ENCODE results near the gene STYK1. TPM values are rescaled to one million over a fixed set of nuclear protein-coding genes. Genes with fewer than 3 reads are reported as not detected.

The STYK1 gene
- total and polyA plus RNA-seq, 10 of the 15 experiments (the other 5 are each of a cell fraction or from before 2014, with no cell fraction given) = 0.62 to 1.2 (median 0.82) TPM; not detected in 1

GRCh38 chr12:10709808-10710207 lies 36.0 kb upstream of the STYK1 start (continued):
- TF ChIP-seq TBL1XR1 (IDR thresholded peaks at IDR 0.05; ENCODE audit: low read depth, low read length) (no peak), ELK1 (IDR thresholded peaks at IDR 0.05; ENCODE audit: low read depth, low read length) (no peak), JUNB (IDR thresholded peaks at IDR 0.05) (no peak), IRF4 (IDR thresholded peaks at IDR 0.05; ENCODE audit: low read depth, low read length) (no peak), CTCF (IDR thresholded peaks at IDR 0.05 in 2 of 3, conservative IDR thresholded peaks at IDR 0.05 in 1 of 3; ENCODE audit: control insufficient read depth in 2 of 3, extremely low read depth in 1 of 3, insufficient read depth in 1 of 3, low read depth in 3 of 3, low read length in 3 of 3) (no peak), ZNF24 (IDR thresholded peaks at IDR 0.05) (no peak), CREM (IDR thresholded peaks at IDR 0.05; ENCODE audit: low read depth) (no peak), CUX1 (IDR thresholded peaks at IDR 0.05; ENCODE audit: insufficient replicate concordance, low read depth, low read length) (no peak), TAF1 (IDR thresholded peaks at IDR 0.05; ENCODE audit: borderline replicate concordance, low read depth, low read length) (no peak), STAT1 (conservative IDR thresholded peaks at IDR 0.05) (no peak)

Data from GM12878 (cell line).